NB4 (cell line): ENCODE measurements around the gene OLFML3.

Source experiments
- CTCF ChIP-seq: IDR thresholded peaks from one replicate; pipeline ENCODE4 v1.5.1; 2012; ENCODE audit warnings: low read depth, low read length
- POLR2A ChIP-seq: IDR thresholded peaks from 2 replicates; pipeline ENCODE4 v1.6.1; 2011; ENCODE audit warnings: mild to moderate bottlenecking; ENCODE audit not compliant: insufficient read length; ENCODE audit errors: extremely low read depth

- TF ChIP-seq CTCF = no peak
- TF ChIP-seq POLR2A = no peak
Observed at GRCh38 chr1:113965703-113966412, 13.4 kb upstream of the OLFML3 start.
